ENCODE data around the gene SCGB1C1. TPM values are rescaled to one million over a fixed set of nuclear protein-coding genes. Genes with fewer than 3 reads are reported as not detected.

SCGB1C1 gene
- total RNA-seq, 1 experiment from 2014 or later = not detected

- no peak for DNase-seq (ENCODE audit: low read depth)
Measured at GRCh38 chr11:205221-206001, 12.5 kb downstream of the SCGB1C1 start.

GRCh38 chr11:206002-206384 is 13.1 kb downstream of the SCGB1C1 start:
- DNase-seq (ENCODE audit: low read depth) = no peak

GRCh38 chr11:206526-207207 is 13.8 kb downstream of the SCGB1C1 start:
- DNase-seq (ENCODE audit: low read depth) = no peak

- DNase-seq (ENCODE audit: low read depth) = peak; percentile 97
Measured at GRCh38 chr11:207208-207862, 14.5 kb downstream of the SCGB1C1 start, which contains the start of the genes BET1L and RIC8A. Gene BET1L (minus strand): TSS chr11:207399. CDS start chr11:207321, 78 bp downstream. Gene RIC8A (plus strand): TSS chr11:207708. CDS start chr11:208855, 1,147 bp downstream.

GRCh38 chr11:207863-208180 is 14.9 kb downstream of the SCGB1C1 start:
- peak; percentile 43 for DNase-seq (ENCODE audit: low read depth)

- DNase-seq (ENCODE audit: low read depth) = peak; percentile 77
Measured at GRCh38 chr11:208181-208916, 15.5 kb downstream of the SCGB1C1 start.

GRCh38 chr11:208917-209260 is 16.0 kb downstream of the SCGB1C1 start:
- DNase-seq (ENCODE audit: low read depth) = no peak

GRCh38 chr11:209275-210121 is 16.6 kb downstream of the SCGB1C1 start:
- peak; percentile 20 for DNase-seq (ENCODE audit: low read depth)

- DNase-seq (ENCODE audit: low read depth) = peak; percentile 65
Measured at GRCh38 chr11:210122-210802, 17.4 kb downstream of the SCGB1C1 start.

- no peak for DNase-seq (ENCODE audit: low read depth)
Measured at GRCh38 chr11:210803-211180, 17.9 kb downstream of the SCGB1C1 start.

GRCh38 chr11:211295-211694 is 18.4 kb downstream of the SCGB1C1 start:
- DNase-seq (ENCODE audit: low read depth) = no peak

- DNase-seq (ENCODE audit: low read depth) = no peak
Measured at GRCh38 chr11:211741-212140, 18.9 kb downstream of the SCGB1C1 start.

GRCh38 chr11:212150-213100 is 19.5 kb downstream of the SCGB1C1 start:
- no peak for DNase-seq (ENCODE audit: low read depth)

- DNase-seq (ENCODE audit: low read depth) = no peak
Measured at GRCh38 chr11:213111-213510, 20.2 kb downstream of the SCGB1C1 start.

- no peak for DNase-seq (ENCODE audit: low read depth)
Measured at GRCh38 chr11:214083-214482, 21.2 kb downstream of the SCGB1C1 start.

GRCh38 chr11:215581-216037 is 22.7 kb downstream of the SCGB1C1 start:
- DNase-seq (ENCODE audit: low read depth) = no peak

- no peak for DNase-seq (ENCODE audit: low read depth)
Measured at GRCh38 chr11:216081-216974, 23.4 kb downstream of the SCGB1C1 start.

GRCh38 chr11:217704-218103 is 24.8 kb downstream of the SCGB1C1 start:
- DNase-seq (ENCODE audit: low read depth) = no peak

Data from RPMI7951 (cell line).